ENCODE measurements around the gene ICAM3. TPM values are rescaled to one million over a fixed set of nuclear protein-coding genes. Genes with fewer than 3 reads are reported as not detected.

Gene ICAM3
- total RNA-seq, 1 donor from 2014 or later, result 15.3 TPM

DNA sequence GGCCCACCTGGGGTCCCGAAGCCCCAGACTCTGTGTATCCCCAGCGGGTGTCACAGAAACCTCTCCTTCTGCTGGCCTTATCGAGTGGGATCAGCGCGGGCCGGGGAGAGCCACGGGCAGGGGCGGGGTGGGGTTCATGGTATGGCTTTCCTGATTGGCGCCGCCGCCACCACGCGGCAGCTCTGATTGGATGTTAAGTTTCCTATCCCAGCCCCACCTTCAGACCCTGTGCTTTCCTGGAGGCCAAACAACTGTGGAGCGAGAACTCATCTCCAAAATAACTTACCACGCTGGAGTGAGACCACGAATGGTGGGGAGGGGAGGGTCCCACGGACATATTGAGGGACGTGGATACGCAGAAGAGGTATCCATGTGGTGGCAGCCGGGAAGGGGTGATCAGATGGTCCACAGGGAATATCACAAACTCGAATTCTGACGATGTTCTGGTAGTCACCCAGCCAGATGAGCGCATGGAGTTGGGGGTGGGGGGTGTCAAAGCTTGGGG is 50.7 kb downstream of the ICAM3 start:
- DNase-seq (ENCODE audit: low spot score), result no peak
- H3K27ac Mint-ChIP-seq (ENCODE audit: unreplicated experiment), result peak overlapping the region; percentile 57
- H3K27me3 Mint-ChIP-seq (ENCODE audit: low read depth), result peaks cover 42% of the 10 kb centered on the region
- peak overlapping the region; percentile 83 for H3K4me3 Mint-ChIP-seq (ENCODE audit: unreplicated experiment)
- peaks cover 46% of the 10 kb centered on the region for H3K4me1 Mint-ChIP-seq (ENCODE audit: low read depth)
- H3K36me3 Mint-ChIP-seq (ENCODE audit: low read depth), result peaks cover 8% of the 10 kb centered on the region
- no peaks in the 10 kb centered on the region for H3K9me3 Mint-ChIP-seq (ENCODE audit: low read depth)
- no peak for TF ChIP-seq CTCF (IDR thresholded peaks at IDR 0.05)

DNA sequence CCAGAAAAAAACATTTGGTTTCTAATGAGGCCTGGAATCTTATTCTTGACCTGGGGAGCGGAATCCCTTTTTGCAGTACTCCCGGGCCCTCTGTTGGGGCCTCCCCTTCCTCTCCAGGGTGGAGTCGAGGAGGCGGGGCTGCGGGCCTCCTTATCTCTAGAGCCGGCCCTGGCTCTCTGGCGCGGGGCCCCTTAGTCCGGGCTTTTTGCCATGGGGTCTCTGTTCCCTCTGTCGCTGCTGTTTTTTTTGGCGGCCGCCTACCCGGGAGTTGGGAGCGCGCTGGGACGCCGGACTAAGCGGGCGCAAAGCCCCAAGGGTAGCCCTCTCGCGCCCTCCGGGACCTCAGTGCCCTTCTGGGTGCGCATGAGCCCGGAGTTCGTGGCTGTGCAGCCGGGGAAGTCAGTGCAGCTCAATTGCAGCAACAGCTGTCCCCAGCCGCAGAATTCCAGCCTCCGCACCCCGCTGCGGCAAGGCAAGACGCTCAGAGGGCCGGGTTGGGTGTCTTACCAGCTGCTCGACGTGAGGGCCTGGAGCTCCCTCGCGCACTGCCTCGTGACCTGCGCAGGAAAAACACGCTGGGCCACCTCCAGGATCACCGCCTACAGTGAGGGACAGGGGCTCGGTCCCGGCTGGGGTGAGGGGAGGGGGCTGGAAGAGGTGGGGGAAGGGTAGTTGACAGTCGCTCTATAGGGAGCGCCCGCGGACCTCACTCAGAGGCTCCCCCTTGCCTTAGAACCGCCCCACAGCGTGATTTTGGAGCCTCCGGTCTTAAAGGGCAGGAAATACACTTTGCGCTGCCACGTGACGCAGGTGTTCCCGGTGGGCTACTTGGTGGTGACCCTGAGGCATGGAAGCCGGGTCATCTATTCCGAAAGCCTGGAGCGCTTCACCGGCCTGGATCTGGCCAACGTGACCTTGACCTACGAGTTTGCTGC is 52.4 kb downstream of the ICAM3 start, which contains the start of gene ICAM4:
TSS of gene ICAM4 (plus strand) at position 153 of the 935 bp plus-strand sequence. CDS start at position 211, 58 bp downstream.
- H3K27me3 Mint-ChIP-seq (ENCODE audit: low read depth), result peaks cover 25% of the 10 kb centered on the region
- H3K4me1 Mint-ChIP-seq (ENCODE audit: low read depth), result peaks cover 38% of the 10 kb centered on the region
- no peak within 1 kb of the TSS for H3K4me3 Mint-ChIP-seq (ENCODE audit: unreplicated experiment)
- H3K36me3 Mint-ChIP-seq (ENCODE audit: low read depth), result peaks cover 8% of the 10 kb centered on the region
- peak within 1 kb of the TSS; percentile 49 for H3K27ac Mint-ChIP-seq (ENCODE audit: unreplicated experiment)
- H3K9me3 Mint-ChIP-seq (ENCODE audit: low read depth), result no peaks in the 10 kb centered on the region
- no peak for DNase-seq (ENCODE audit: low spot score)
- no peak for TF ChIP-seq CTCF (IDR thresholded peaks at IDR 0.05)

GRCh38 chr19:10285393-10285792 is 54.0 kb downstream of the ICAM3 start:
- H3K4me3 Mint-ChIP-seq (ENCODE audit: unreplicated experiment), result no peak overlapping the region

DNA sequence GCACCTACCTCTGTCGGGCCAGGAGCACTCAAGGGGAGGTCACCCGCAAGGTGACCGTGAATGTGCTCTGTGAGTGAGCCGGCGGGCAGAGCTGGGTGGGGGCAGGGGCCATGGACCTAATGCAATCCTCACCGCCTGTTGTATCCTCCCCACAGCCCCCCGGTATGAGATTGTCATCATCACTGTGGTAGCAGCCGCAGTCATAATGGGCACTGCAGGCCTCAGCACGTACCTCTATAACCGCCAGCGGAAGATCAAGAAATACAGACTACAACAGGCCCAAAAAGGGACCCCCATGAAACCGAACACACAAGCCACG is 54.5 kb downstream of the ICAM3 start:
- H3K4me1 Mint-ChIP-seq (ENCODE audit: low read depth), result peaks cover 17% of the 10 kb centered on the region
- H3K4me3 Mint-ChIP-seq (ENCODE audit: unreplicated experiment), result no peak overlapping the region
- peaks cover 9% of the 10 kb centered on the region for H3K27me3 Mint-ChIP-seq (ENCODE audit: low read depth)
- no peak overlapping the region for H3K27ac Mint-ChIP-seq (ENCODE audit: unreplicated experiment)
- DNase-seq (ENCODE audit: low spot score), result no peak
- no peak for TF ChIP-seq CTCF (IDR thresholded peaks at IDR 0.05)
- peaks cover 9% of the 10 kb centered on the region for H3K36me3 Mint-ChIP-seq (ENCODE audit: low read depth)
- no peaks in the 10 kb centered on the region for H3K9me3 Mint-ChIP-seq (ENCODE audit: low read depth)

More at GRCh38 chr19:10285393-10285792, 54.0 kb downstream of the ICAM3 start:
- no peaks in the 10 kb centered on the region for H3K9me3 Mint-ChIP-seq (ENCODE audit: low read depth)
- TF ChIP-seq CTCF (IDR thresholded peaks at IDR 0.05), result no peak
- H3K27me3 Mint-ChIP-seq (ENCODE audit: low read depth), result peaks cover 12% of the 10 kb centered on the region
- no peak for DNase-seq (ENCODE audit: low spot score)
- no peak overlapping the region for H3K27ac Mint-ChIP-seq (ENCODE audit: unreplicated experiment)
- peaks cover 8% of the 10 kb centered on the region for H3K36me3 Mint-ChIP-seq (ENCODE audit: low read depth)
- peaks cover 21% of the 10 kb centered on the region for H3K4me1 Mint-ChIP-seq (ENCODE audit: low read depth)

DNA sequence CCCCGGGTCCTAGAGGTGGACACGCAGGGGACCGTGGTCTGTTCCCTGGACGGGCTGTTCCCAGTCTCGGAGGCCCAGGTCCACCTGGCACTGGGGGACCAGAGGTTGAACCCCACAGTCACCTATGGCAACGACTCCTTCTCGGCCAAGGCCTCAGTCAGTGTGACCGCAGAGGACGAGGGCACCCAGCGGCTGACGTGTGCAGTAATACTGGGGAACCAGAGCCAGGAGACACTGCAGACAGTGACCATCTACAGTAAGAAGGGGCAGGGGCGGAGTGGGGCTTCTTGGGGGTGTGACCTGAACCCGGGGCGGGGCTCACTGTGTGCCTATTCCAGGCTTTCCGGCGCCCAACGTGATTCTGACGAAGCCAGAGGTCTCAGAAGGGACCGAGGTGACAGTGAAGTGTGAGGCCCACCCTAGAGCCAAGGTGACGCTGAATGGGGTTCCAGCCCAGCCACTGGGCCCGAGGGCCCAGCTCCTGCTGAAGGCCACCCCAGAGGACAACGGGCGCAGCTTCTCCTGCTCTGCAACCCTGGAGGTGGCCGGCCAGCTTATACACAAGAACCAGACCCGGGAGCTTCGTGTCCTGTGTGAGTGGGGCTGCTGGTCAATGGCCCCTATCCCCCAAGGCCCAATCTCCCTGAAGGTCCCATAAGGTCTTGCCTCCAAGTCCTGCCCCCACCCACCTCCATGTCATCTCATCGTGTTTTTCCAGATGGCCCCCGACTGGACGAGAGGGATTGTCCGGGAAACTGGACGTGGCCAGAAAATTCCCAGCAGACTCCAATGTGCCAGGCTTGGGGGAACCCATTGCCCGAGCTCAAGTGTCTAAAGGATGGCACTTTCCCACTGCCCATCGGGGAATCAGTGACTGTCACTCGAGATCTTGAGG is 55.1 kb downstream of the ICAM3 start:
- Mint-ChIP-seq H3K27me3 (ENCODE audit: low read depth) (peaks cover 9% of the 10 kb centered on the region), H3K36me3 (ENCODE audit: low read depth) (peaks cover 11% of the 10 kb centered on the region), H3K4me1 (ENCODE audit: low read depth) (peaks cover 14% of the 10 kb centered on the region), H3K4me3 (ENCODE audit: unreplicated experiment) (no peak overlapping the region), H3K9me3 (ENCODE audit: low read depth) (no peaks in the 10 kb centered on the region), H3K27ac (ENCODE audit: unreplicated experiment) (no peak overlapping the region)
- TF ChIP-seq CTCF (IDR thresholded peaks at IDR 0.05), result no peak
- no peak for DNase-seq (ENCODE audit: low spot score)

Measured in chondrocyte (in vitro differentiated cells).